Stomach (tissue), 4 donors: ENCODE data around the gene RABGAP1L.

Experiments used
- CTCF ChIP-seq, 7 experiments: fragments of 450-650 bp in 4 of 7; fragments of 200-600 bp in 3 of 7; sonication (generic) in 3 of 7; IDR thresholded peaks; one replicate each; pipeline ENCODE4 v1.5.1; 2016 to 2019; ENCODE audit warnings: antibody characterized with exemption in 7 of 7, control low read depth in 2 of 7, mild to moderate bottlenecking in 1 of 7
- POLR2AphosphoS5 ChIP-seq, 3 donors: sonication (generic); formaldehyde crosslinking; IDR thresholded peaks; one replicate each; pipeline ENCODE4 v1.6.1; 2016; ENCODE audit warnings: antibody characterized with exemption in 3 of 3

GRCh38 chr1:174837386-174837785 is 678.1 kb downstream of the RABGAP1L start:
- no peak for TF ChIP-seq POLR2AphosphoS5 (IDR thresholded peaks at IDR 0.05)
- TF ChIP-seq CTCF (IDR thresholded peaks at IDR 0.05) = no peak
